ENCODE measurements around the gene TMEM184B.

TMEM184B gene

DNA sequence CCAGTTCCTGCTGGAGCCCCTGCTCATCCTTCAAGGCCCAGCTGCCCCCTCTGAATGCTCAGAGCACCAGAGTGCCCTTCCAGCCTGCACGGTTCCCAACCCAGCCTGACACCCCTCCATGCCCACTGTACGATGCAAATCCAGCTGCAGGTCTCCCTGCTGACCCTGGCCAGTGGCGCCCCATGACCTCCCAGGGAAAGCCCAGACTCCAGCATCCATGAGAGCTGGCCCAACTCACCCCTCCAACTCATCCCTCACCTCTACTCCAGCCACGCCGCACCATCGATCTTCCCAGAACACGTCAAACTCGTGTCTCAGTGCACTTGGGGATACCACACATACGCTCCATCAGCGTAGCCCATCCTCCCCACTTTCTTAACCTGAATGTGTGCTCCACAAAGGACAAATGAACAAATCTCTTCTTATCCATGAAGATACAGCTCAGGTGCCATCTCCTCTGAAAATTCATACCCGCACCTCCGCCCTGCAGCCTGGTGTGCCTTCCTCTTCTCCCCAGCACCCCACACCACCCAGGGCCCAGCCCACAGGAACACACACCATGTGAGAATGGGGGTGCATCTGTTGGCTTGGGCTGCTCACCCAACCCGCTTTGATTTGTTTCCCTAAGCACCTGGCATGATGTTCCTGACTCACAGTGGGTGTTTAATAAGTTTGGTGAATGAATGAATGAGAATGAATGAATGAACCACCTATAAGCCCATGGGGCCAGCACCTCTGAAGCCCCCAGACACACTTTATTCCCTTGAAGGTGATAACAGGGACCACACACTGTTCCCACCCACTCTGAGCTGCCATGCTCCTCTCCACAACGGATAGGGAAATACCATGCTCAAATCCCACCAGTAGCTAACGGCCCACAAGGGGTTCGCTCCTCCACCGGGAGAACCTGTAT lies 97.3 kb downstream of the TMEM184B start:
- DNase-seq = no peak

DNA sequence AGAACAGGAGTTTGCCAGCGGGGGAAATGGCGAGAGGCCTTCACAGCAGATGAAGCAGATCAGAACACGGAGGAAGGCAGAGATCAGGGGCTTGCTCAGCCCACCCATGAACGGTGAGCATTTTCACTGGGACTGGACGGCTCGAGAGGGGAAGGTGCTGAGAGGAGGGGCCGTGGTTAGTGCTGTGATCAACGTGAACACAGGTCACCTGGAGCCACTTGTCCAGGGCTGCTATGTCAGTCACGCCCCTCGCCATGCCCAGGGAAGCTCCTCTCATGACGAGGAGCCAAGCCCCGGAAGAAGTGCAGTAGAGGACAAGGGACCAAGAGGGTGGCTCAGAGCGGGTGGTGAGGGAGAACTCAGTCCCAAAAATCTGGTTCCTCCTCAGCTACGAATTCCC lies 98.2 kb downstream of the TMEM184B start:
- DNase-seq = no peak

DNA sequence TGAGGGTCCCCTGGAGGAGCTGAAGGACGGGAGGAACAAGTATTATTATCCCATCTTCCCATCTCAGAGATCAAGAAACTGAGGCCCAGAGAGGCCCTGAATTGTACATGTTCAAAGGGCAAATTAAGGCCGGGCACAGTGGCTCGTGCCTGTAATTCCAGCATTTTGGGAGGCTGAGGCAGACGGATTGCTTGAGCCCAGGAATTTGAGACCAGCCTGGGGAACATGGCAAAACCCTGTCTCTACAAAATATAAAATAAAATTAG lies 99.2 kb downstream of the TMEM184B start:
- DNase-seq = no peak

DNA sequence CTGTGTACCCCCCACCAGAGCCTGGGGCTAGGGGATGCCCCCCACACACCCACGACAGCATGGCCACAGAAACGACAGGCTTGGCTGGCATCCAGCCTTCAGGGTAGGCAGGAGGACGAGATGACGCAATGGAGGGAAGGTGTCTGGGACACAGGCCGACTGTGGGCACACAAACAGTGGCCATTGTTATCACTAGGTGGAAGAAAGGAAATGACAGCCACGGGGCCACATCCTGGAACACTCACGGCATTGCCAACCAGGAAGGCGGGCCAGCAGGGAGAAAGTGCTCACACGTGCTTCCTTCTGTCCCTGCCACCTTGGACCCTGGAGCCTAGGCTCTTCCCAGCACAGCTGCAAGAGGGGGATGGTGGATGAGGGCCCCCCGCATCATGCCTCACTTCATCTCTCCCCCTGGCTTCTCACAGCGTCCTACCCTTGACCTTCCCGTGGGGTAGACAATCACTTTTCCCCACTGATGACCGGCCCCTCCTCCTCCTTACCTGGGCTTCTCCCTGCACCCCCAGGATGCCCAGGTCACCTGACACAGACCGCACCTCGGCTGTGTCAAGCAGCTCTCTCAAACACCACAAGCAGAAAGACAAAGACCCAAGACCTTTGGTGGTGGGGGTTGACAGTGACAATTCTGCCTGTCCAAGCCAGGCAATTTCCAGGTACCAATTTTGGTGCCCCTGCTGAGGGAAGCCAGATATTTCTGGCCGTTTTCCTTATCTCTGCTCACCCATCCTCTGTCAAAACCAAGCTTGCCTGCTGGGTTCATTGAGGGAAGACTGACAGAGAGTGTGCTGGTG lies 99.8 kb downstream of the TMEM184B start:
- DNase-seq = peak; percentile 73

DNA sequence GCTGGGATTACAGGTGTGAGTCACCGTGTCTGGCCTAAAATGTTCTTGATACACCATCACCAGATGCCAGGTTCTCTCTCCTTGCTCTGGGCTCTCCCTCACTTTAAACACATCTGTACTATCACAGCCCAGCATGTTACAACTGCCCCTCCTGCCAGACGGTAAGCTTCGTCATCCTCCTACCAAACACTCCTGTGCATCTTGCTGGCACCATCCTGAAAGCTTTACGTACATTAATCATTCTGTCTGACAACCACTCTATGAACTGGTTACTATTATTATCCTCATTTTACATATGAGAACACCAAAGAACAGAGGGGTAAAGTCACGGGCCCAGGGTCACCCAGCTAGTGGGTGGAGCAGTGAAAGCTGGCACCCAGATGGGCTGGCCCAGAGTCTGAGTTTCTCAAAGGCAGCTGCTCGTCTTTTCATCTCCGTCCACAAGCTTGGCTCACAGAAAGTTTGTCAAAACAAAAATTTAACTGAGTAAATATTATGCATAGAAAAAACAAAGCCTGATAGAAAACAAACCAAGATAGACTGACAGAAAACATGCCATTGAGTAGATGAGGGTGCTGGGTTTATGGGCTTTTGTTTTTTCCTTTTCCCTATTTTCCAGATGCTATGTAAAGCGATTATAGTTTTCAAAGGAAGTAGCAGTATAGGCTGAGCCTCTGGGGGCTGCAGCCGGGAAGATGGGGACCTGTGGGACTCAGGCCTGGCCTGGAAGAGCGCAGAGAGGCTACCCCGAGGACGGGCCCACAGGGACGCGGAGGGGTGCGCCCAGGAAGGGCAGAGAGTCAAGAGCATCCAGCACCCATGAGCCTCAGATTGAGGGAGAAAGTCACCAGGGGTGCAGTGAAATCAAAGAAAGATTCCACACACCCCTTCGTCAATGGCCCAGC lies 100.6 kb downstream of the TMEM184B start:
- no peak for DNase-seq

DNA sequence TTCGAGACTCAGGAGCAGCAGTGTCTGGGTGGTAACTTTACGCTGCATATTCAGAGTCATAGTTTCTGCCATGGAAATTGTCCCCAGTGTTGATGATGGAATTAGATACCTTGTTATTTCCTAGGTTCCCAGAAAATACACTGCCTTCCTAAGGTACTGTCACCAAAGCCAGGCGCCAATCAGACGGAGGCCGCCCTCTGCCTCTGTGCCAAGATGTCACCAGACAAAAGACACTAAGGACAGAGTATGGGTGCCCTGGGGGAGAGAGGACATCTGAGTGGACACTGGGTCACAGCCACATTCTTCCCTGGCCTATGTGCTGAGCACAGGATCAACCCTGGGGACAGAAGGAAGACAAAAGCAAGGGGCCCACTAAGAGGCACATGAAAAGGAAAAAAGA lies 102.3 kb downstream of the TMEM184B start:
- no peak for DNase-seq
